Vagina (tissue), 2 donors: Measurements from ENCODE around the gene ATXN10.

Source experiments
- POLR2A ChIP-seq, 2 donors: fragments of 450-650 bp; IDR thresholded peaks; one replicate each; pipeline ENCODE4 v1.6.1; 2017; ENCODE audit warnings: antibody characterized with exemption in 2 of 2, mild to moderate bottlenecking in 2 of 2, moderate library complexity in 2 of 2
- POLR2AphosphoS5 ChIP-seq, 2 donors: sonication (generic); formaldehyde crosslinking; IDR thresholded peaks; one replicate each; pipeline ENCODE4 v1.9.0; 2017; ENCODE audit warnings: antibody characterized with exemption in 2 of 2, mild to moderate bottlenecking in 2 of 2, low read depth in 1 of 2; ENCODE audit not compliant: insufficient read depth in 1 of 2
- TF ChIP-seq, protein P1 (sequence below), 3 experiments: fragments of 450-650 bp in 2 of 3; fragments of 200-600 bp in 1 of 3; sonication (generic) in 1 of 3; IDR thresholded peaks; one replicate each; pipeline ENCODE4 v1.5.1; 2017 to 2019; ENCODE audit warnings: antibody characterized with exemption in 3 of 3, mild to moderate bottlenecking in 2 of 3, moderate library complexity in 2 of 3

DNA sequence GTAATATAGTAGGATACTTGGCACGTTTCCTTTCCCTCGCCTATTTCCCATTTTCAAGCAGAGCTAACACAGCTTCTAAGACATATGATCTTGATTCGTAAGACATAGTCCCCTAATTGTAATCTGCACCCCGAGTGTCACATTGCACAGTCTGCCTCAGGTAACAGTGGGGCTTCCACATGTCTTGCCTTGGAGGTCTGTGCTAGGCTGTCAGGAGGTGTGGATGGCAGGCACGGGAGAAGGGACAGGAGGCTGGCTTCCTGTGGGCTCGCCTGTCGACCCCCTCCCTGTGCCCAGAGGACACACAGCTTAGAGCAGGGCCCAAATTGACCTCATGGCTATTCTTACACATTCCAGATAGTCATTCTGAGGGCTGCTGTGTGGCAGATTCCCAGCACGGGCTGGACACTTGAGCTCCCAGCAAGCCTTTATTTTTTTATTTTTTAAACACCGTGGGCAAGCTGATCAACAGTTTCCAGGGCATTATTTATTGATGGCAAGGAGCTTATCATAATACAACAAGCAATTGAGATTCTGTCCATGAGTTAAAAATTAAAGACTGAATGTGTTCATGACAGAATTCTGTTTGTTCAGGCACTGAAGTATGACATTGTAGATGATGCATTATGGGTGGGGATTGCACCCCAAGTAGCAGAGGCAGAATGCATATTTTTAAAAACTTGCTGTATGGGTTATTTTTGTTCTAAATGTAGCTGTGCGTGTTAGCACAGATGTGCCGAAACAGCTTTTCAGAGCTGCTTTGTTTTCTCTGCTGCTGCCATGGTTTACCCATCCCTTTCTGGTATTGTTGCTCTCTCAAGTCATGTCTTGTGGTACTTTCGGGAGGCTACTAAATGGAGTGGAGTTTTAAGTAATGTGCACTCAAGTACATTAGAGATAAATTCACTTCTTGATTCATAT is 113.0 kb downstream of the ATXN10 start:
- TF ChIP-seq, protein P1, sequence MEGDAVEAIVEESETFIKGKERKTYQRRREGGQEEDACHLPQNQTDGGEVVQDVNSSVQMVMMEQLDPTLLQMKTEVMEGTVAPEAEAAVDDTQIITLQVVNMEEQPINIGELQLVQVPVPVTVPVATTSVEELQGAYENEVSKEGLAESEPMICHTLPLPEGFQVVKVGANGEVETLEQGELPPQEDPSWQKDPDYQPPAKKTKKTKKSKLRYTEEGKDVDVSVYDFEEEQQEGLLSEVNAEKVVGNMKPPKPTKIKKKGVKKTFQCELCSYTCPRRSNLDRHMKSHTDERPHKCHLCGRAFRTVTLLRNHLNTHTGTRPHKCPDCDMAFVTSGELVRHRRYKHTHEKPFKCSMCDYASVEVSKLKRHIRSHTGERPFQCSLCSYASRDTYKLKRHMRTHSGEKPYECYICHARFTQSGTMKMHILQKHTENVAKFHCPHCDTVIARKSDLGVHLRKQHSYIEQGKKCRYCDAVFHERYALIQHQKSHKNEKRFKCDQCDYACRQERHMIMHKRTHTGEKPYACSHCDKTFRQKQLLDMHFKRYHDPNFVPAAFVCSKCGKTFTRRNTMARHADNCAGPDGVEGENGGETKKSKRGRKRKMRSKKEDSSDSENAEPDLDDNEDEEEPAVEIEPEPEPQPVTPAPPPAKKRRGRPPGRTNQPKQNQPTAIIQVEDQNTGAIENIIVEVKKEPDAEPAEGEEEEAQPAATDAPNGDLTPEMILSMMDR (IDR thresholded peaks at IDR 0.05) = no peak
- TF ChIP-seq POLR2A (IDR thresholded peaks at IDR 0.05) = no peak
- TF ChIP-seq POLR2AphosphoS5 (IDR thresholded peaks at IDR 0.05; ENCODE audit: insufficient read depth in 1 of 2, low read depth in 1 of 2) = no peak
